ES-I3 (cell line): ENCODE data around the gene PDE4B.
"Not testable (repeated sequence)": the region's sequence is repeated elsewhere in the genome, so short reads cannot be mapped to it uniquely, and the experiment has no call there.

Experiments
- H3K36me3 ChIP-seq: 2 replicates; pipeline ENCODE4 v1.6.1; 2013; ENCODE audit warnings: mild to moderate bottlenecking, low read length, control low read depth, moderate library complexity; ENCODE audit not compliant: insufficient read depth
- H3K4me1 ChIP-seq: 2 replicates; pipeline ENCODE4 v1.6.1; 2013; ENCODE audit warnings: mild to moderate bottlenecking, control low read depth, low read length; ENCODE audit not compliant: insufficient read depth
- H3K9ac ChIP-seq: 2 replicates; pipeline ENCODE4 v1.6.1; 2013; ENCODE audit warnings: low read depth, mild to moderate bottlenecking, low read length, moderate library complexity
- H3K9me3 ChIP-seq: 2 replicates; pipeline ENCODE4 v1.6.1; 2013; ENCODE audit warnings: mild to moderate bottlenecking, low read length, moderate library complexity; ENCODE audit not compliant: control insufficient read depth, insufficient read depth

Gene PDE4B

DNA sequence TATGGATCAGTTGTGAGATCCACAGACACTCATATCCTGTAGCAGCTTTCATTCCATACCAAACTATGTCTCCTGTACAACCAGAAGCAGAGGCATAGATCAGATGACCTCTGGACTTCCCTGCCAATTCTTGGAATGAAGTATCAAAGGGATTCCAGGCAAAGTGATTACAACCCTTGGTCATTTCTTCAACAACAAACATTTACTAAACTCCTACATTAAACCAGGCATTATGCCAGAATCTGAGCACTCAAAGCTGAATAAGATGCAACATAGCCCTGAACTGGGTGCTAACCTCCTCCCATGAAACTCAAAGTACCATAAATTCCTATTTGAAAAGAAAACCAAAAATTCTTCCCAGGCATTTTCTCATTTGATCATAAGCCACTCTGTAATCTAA lies 620.0 kb downstream of the PDE4B start:
- Histone ChIP-seq H3K4me1 (no peaks in the 10 kb centered on the region), H3K9ac (no peak overlapping the region), H3K9me3 (peaks cover 13% of the 10 kb centered on the region), H3K36me3 (no peaks in the 10 kb centered on the region)

- Histone ChIP-seq H3K36me3 (no peaks in the 10 kb centered on the region), H3K9me3 (peaks cover 17% of the 10 kb centered on the region), H3K9ac (no peak overlapping the region), H3K4me1 (no peaks in the 10 kb centered on the region)
Observed at GRCh38 chr1:66413136-66413837, 620.6 kb downstream of the PDE4B start.

DNA sequence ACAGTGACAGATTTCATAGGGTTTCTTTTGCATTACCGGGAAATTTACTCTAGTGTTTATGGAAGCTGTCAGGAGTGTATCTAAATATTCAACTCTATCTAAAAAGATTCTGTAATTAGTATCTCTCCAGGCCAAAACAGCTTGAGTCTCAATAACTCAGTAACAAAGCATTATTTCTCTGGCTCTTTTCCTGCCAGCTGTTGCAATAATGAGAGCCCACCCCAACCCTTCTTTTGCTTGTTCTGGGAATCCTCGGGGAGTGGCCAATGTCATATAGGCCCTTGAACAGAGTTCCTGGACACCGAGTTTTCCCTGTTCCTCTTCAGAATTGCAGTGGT lies 621.1 kb downstream of the PDE4B start:
- peaks cover 20% of the 10 kb centered on the region for H3K9me3 ChIP-seq
- no peaks in the 10 kb centered on the region for H3K36me3 ChIP-seq
- no peaks in the 10 kb centered on the region for H3K4me1 ChIP-seq

GRCh38 chr1:66415281-66415680 lies 622.6 kb downstream of the PDE4B start:
- Histone ChIP-seq H3K9me3 (peaks cover 20% of the 10 kb centered on the region), H3K36me3 (no peaks in the 10 kb centered on the region), H3K4me1 (no peaks in the 10 kb centered on the region), H3K9ac (no peak overlapping the region)

More for the DNA sequence above, 621.1 kb downstream of the PDE4B start:
- H3K9ac ChIP-seq, result no peak overlapping the region

- no peak overlapping the region for H3K9ac ChIP-seq
- H3K36me3 ChIP-seq, result no peaks in the 10 kb centered on the region
- H3K4me1 ChIP-seq, result no peaks in the 10 kb centered on the region
- peaks cover 20% of the 10 kb centered on the region for H3K9me3 ChIP-seq
Observed at GRCh38 chr1:66415866-66416265, 623.2 kb downstream of the PDE4B start.

- Histone ChIP-seq H3K4me1 (no peaks in the 10 kb centered on the region), H3K36me3 (no peaks in the 10 kb centered on the region), H3K9ac (no peak overlapping the region), H3K9me3 (peaks cover 20% of the 10 kb centered on the region)
Observed at GRCh38 chr1:66416295-66416694, 623.6 kb downstream of the PDE4B start.

DNA sequence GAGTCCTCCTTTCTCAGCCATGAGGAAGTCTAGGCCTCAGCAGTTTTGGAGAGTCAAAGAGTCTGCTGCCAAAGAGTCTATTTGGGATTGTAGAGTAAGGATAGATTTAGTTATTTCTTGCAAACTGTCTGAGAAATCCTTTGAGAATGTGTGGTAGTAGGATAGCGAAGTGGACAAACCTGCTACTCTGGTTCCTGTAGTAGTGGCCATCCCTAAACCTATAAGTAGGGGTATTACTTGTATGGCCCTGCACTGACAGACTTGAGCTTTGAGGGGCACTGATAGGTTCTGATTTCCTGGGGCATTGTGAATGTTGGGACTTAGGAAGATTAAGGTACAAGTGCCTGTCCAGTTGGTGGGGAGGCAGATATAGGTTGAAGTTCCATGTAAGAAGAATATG lies 625.3 kb downstream of the PDE4B start:
- H3K9me3 ChIP-seq, result peaks cover 20% of the 10 kb centered on the region
- H3K9ac ChIP-seq, result no peak overlapping the region
- H3K36me3 ChIP-seq, result no peaks in the 10 kb centered on the region
- H3K4me1 ChIP-seq, result no peaks in the 10 kb centered on the region

GRCh38 chr1:66420171-66420570 lies 627.5 kb downstream of the PDE4B start:
- H3K9me3 ChIP-seq, result peaks cover 20% of the 10 kb centered on the region
- H3K36me3 ChIP-seq, result not testable (repeated sequence)

DNA sequence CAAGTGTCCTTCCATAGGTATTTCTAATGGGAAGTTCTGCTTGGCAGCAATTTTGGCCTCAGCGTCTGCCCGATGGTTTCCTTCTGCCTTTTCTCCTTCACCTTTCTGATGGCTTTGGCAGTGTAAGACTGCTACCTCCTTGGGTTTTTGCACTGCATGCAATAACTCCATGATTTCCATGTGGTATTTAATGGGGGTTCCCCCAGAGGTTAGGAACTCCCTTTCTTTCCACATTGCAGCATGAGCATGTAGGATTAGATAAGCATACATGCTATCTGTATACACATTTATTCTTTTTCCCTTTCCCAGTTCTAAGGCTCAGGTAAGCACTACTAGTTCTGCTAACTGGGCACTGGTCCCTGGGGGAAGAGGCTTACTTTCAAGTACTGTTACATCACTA lies 628.2 kb downstream of the PDE4B start:
- H3K36me3 ChIP-seq, H3K4me1 ChIP-seq, H3K9ac ChIP-seq: not testable (repeated sequence)
- peaks cover 20% of the 10 kb centered on the region for H3K9me3 ChIP-seq

More at GRCh38 chr1:66420171-66420570, 627.5 kb downstream of the PDE4B start:
- not testable (repeated sequence) for H3K9ac ChIP-seq, H3K4me1 ChIP-seq

DNA sequence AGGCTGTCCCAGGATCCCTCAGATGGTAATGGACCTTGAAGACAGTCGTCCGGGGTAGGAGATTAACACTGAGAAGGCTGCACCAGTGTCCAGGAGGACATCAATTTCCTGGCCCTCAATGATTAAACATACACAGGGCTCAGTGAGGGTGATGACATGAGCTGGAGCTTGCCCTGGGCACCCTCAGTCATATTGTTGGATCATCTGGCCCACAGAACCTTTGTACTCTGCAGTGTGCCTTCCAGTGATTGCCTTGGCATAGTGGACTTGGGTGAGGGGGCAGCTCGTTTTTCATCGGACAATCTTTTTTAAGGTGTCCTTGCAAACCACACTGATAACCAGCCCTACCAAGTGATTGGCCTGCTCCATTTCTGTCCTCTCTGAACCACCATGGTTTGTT lies 630.1 kb downstream of the PDE4B start:
- Histone ChIP-seq H3K4me1 (peaks cover 7% of the 10 kb centered on the region; the same call in 1 of the 2 replicates), H3K36me3 (0 out of 2 replicates have a peak, but pooled peaks cover 4% of the 10 kb centered on the region), H3K9me3 (peaks cover 10% of the 10 kb centered on the region), H3K9ac (no peak overlapping the region)
